ENCODE data around the gene SLC16A9. TPM values are rescaled to one million over a fixed set of nuclear protein-coding genes. Genes with fewer than 3 reads are reported as not detected.
"Not testable (repeated sequence)": the region's sequence is repeated elsewhere in the genome, so short reads cannot be mapped to it uniquely, and the experiment has no call there.

Gene SLC16A9
- under 1 TPM; 0.08 to 0.12 TPM for total RNA-seq

DNA sequence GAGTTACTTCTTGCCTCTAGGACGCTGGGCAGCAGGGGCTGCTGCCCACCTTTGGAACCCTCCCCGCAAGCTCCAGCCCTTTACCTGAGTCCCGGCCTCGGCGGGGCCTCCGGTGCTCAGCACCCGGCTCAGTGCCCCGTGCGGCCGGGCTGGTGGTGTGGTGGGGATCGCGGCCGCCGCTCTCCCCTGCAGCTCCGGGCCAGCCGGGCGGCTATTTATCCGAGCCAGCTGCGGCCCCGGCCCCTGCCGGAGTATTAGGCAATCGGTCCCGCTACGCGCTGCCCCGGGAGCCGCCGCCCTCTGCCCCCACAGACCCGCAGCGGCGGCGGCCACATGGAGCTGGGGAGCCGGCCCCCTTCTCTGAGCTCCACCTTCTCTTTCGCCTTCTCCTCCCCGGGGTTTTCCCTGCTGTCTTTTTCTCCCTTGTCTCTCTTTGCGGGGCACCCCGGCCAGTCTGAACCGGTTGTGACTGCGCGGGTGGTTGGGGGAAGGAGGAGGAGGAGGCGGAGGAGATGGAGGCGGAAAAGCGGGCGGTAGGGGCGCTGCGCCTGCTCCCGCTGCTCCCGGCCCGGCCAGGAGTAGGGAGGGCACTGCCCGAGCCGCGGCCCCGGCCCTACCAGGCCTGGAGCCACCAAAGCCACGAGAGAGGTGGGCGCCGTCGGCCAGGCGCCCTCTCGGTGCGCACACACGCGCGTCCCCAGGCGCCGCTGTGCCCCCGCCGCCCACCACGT, at the start of gene SLC16A9:
TSS of gene SLC16A9 (minus strand) at position 456 of the 731 bp plus-strand sequence. CDS start 25,559 bp downstream, outside the sequence.
- Mint-ChIP-seq H3K4me1 (peaks cover 3% of the 10 kb centered on the region), H3K4me3 (peak within 1 kb of the TSS; percentile 65), H3K27ac (no peak within 1 kb of the TSS), H3K9me3 (no peaks in the 10 kb centered on the region), H3K36me3 (ENCODE audit: low read depth) (no peaks in the 10 kb centered on the region), H3K27me3 (peaks cover 64% of the 10 kb centered on the region)
- ChIA-PET CTCF (interaction anchor here (0.6 to 1.5 kb wide), 2 partner anchors 40 to 83 kb away, joined by 3 to 4 read pairs; no protein-coding TSS in a partner anchor), POLR2A (no interaction called here)
- DNase-seq: peak; percentile 55

DNA sequence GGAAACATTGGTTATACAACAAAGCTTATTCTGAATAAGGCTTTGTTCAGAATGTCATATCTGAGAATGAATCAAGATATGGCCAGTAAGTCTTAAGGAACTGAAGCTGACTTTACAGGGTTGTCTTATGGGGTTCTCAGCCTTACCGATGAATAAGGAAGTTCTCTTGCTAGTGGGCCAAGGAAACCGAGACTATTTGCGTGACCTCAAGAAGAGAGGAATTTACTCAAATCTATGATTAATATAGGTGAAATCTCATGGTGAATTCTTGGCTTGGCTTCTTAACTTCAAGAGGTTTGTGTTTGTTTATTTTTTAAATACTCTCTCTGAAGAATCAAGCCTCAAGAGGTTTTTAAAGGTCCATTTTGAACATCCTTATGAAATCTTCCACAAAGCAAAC, 48.3 kb upstream of the SLC16A9 start:
- no peak for DNase-seq
- Mint-ChIP-seq H3K27ac (no peak overlapping the region), H3K9me3 (no peaks in the 10 kb centered on the region), H3K4me1 (no peaks in the 10 kb centered on the region), H3K36me3 (ENCODE audit: low read depth) (no peaks in the 10 kb centered on the region), H3K27me3 (peaks cover 11% of the 10 kb centered on the region), H3K4me3 (no peak overlapping the region)
- POLR2A ChIA-PET: interaction anchor here (0.6 kb wide), 1 partner anchor 9 kb away, joined by 3 read pairs; no protein-coding TSS in a partner anchor
- CTCF ChIA-PET: no interaction called here

GRCh38 chr10:59754951-59755350, 45.3 kb upstream of the SLC16A9 start:
- Mint-ChIP-seq H3K4me3 (no peak overlapping the region), H3K4me1 (no peaks in the 10 kb centered on the region), H3K27me3 (peaks cover 16% of the 10 kb centered on the region), H3K36me3 (ENCODE audit: low read depth) (no peaks in the 10 kb centered on the region), H3K27ac (no peak overlapping the region), H3K9me3 (no peaks in the 10 kb centered on the region)
- CTCF ChIA-PET: no interaction called here
- POLR2A ChIA-PET: no interaction called here
- no peak for DNase-seq

DNA sequence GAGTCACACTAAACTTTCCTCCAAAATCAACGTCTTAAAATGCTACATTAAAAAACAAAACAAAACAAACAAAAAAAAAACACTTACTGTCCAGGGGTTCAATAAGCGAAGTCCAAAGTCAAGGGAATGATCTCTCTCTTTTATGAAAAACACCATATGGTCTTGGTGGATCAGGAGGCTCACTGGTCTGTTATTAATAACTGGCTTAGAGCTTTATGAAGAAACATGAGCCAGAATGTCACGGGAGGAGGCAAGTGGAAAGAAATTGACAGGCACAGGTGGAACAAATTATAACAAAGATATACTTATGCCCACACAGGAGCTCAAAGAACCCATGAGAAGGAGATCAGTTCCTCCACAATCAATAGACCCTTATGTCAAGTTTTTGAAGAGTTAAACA, 43.6 kb upstream of the SLC16A9 start, which contains the start of gene MRLN:
TSS of gene MRLN (minus strand) at position 189 of the 400 bp plus-strand sequence.
- H3K4me1 Mint-ChIP-seq: no peaks in the 10 kb centered on the region
- ChIA-PET CTCF (interaction anchor here (0.6 to 0.7 kb wide), 2 partner anchors 39 to 115 kb away, joined by 3 read pairs; no protein-coding TSS in a partner anchor), POLR2A (interaction anchor here (0.6 kb wide), 1 partner anchor 16 kb away, joined by 3 read pairs; no protein-coding TSS in a partner anchor)

DNA sequence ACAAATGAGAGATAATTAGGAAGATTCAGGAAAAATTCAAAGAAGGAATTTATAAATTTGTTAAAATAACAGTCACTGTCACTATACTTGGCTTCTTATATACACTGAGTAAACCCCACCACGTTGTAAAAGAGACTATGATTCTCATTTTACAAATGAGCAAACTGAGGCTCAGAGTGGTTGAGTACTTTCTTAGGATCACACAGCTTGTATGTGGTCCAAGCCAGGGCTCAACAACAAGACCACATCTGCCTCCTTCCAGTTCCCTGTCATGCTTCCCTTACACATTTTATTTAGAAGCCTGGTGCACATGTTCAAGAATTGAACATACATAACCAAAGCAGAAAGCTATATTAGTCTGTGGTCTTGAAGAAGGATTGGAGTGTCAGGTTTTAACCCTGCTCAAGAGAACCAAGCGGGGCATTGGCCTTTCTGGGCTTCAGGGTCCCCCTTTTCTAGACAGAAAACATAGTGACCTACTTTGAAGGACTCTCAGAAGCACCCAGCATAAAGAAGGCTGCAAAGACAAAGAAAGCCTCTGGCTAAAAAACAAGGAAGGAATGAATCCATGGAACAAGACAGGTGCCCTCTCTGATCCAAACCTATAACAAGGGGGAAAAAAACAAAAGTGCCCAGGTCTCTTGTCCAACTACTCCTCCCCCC, 42.8 kb upstream of the SLC16A9 start:
- H3K27me3 Mint-ChIP-seq: peaks cover 11% of the 10 kb centered on the region
- DNase-seq: no peak
- no peak overlapping the region for H3K4me3 Mint-ChIP-seq
- no peaks in the 10 kb centered on the region for H3K9me3 Mint-ChIP-seq
- H3K36me3 Mint-ChIP-seq (ENCODE audit: low read depth): no peaks in the 10 kb centered on the region
- POLR2A ChIA-PET: no interaction called here
- no peaks in the 10 kb centered on the region for H3K4me1 Mint-ChIP-seq
- CTCF ChIA-PET: no interaction called here
- H3K27ac Mint-ChIP-seq: no peak overlapping the region

More for the DNA sequence above, 43.6 kb upstream of the SLC16A9 start, which contains the start of gene MRLN:
- H3K9me3 Mint-ChIP-seq: no peaks in the 10 kb centered on the region
- no peak for DNase-seq
- no peak within 1 kb of the TSS for H3K27ac Mint-ChIP-seq
- no peaks in the 10 kb centered on the region for H3K36me3 Mint-ChIP-seq (ENCODE audit: low read depth)
- peaks cover 11% of the 10 kb centered on the region for H3K27me3 Mint-ChIP-seq
- H3K4me3 Mint-ChIP-seq: no peak within 1 kb of the TSS

DNA sequence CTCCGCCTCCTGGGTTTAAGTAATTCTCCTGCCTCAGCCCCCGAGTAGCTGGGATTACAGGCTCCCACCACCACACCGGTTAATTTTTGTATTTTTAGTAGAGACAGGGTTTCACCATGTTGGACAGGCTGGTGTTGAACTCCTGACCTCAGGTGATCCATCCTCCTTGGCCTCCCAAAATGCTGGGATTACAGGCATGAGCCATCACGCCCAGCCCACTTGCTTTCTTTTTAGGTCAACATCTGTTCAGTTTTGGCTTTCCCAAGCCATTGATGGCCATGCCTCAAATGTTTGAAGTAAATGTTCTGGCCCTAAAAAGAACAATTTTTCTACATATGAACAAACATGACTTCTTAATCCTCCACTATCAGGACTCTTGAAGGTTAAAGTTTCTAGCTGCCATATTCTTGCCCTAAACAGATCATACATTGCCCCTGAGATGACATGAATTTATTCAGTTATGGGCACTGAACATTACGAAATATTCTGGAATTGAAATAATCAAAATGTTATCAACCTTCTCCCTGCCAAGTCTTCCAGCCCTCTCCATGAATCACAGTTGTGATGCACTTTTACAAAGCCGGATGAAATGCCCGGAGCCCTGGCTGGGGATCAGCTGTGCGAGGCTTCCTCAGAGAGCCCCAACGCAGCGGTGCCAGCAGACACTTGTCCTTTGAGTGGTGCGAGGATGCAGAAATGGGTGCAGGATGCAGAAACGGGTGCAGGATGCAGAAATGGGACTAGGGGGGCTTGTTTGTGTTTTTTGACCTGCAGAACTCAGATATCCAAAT, 40.7 kb upstream of the SLC16A9 start:
- H3K9me3 Mint-ChIP-seq: no peaks in the 10 kb centered on the region
- ChIA-PET POLR2A (no interaction called here), CTCF (no interaction called here)
- H3K27ac Mint-ChIP-seq: no peak overlapping the region
- no peaks in the 10 kb centered on the region for H3K36me3 Mint-ChIP-seq (ENCODE audit: low read depth)
- no peak for DNase-seq
- H3K4me1 Mint-ChIP-seq: no peaks in the 10 kb centered on the region
- no peak overlapping the region for H3K4me3 Mint-ChIP-seq
- H3K27me3 Mint-ChIP-seq: peaks cover 8% of the 10 kb centered on the region

DNA sequence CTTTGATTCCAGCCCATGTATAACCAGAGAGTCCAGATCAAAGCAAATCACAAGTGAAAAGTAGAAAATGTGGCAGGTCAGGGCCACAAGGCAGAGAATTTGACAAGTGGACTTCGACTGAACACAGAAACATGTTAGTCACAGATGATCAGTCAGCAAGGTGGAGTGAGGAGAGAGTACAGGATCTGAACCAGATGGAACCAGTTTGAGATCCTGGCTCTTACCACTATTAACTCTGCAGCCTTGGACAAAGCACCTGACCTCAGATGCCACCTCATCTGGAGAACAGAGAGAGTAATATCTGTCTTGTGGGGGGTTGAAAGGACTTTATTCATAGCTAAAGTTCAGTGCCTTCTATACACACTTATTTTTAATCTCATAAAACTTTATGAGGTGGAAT, 39.2 kb upstream of the SLC16A9 start:
- peaks cover 8% of the 10 kb centered on the region for H3K27me3 Mint-ChIP-seq
- ChIA-PET CTCF (no interaction called here), POLR2A (no interaction called here)
- no peaks in the 10 kb centered on the region for H3K4me1 Mint-ChIP-seq
- H3K4me3 Mint-ChIP-seq: no peak overlapping the region
- no peaks in the 10 kb centered on the region for H3K36me3 Mint-ChIP-seq (ENCODE audit: low read depth)
- no peak for DNase-seq
- H3K27ac Mint-ChIP-seq: no peak overlapping the region
- H3K9me3 Mint-ChIP-seq: no peaks in the 10 kb centered on the region

GRCh38 chr10:59745163-59745650, 35.6 kb upstream of the SLC16A9 start:
- no peak for DNase-seq
- Mint-ChIP-seq H3K9me3 (no peaks in the 10 kb centered on the region), H3K4me1 (no peaks in the 10 kb centered on the region), H3K4me3 (no peak overlapping the region), H3K36me3 (ENCODE audit: low read depth) (no peaks in the 10 kb centered on the region), H3K27me3 (no peaks in the 10 kb centered on the region), H3K27ac (no peak overlapping the region)
- CTCF ChIA-PET: no interaction called here
- POLR2A ChIA-PET: no interaction called here

- H3K4me1 Mint-ChIP-seq; H3K9me3 Mint-ChIP-seq; H3K27me3 Mint-ChIP-seq; H3K36me3 Mint-ChIP-seq (ENCODE audit: low read depth); H3K27ac Mint-ChIP-seq; CTCF ChIA-PET; H3K4me3 Mint-ChIP-seq; DNase-seq; POLR2A ChIA-PET: not testable (repeated sequence)
Observed at GRCh38 chr10:59744762-59745161, 35.1 kb upstream of the SLC16A9 start.

DNA sequence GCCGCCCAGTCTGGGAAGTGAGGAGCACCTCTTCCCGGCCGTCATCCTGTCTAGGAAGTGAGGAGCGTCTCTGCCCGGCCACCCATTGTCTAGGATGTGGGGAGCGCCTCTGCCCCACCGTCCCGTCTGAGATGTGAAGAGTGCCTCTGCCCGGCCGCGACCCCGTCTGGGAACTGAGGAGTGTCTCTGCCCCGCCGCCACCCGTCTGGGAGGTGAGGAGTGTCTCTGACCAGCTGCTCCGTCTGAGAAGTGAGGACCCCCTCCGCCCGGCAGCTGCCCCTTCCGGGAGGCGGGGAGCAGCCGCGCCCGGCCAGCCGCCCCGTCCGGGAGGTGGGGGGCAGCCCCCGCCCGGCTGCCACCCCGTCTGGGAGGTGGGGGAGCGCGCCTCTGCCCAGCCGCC, 34.5 kb upstream of the SLC16A9 start:
- H3K27ac Mint-ChIP-seq; H3K9me3 Mint-ChIP-seq; H3K36me3 Mint-ChIP-seq (ENCODE audit: low read depth); CTCF ChIA-PET; H3K4me1 Mint-ChIP-seq; H3K27me3 Mint-ChIP-seq; H3K4me3 Mint-ChIP-seq; POLR2A ChIA-PET; DNase-seq: not testable (repeated sequence)

- ChIA-PET CTCF (no interaction called here), POLR2A (no interaction called here)
- DNase-seq: no peak
- Mint-ChIP-seq H3K9me3 (no peaks in the 10 kb centered on the region), H3K4me1 (no peaks in the 10 kb centered on the region), H3K4me3 (no peak overlapping the region), H3K27ac (no peak overlapping the region), H3K27me3 (peaks cover 11% of the 10 kb centered on the region), H3K36me3 (ENCODE audit: low read depth) (no peaks in the 10 kb centered on the region)
Observed at GRCh38 chr10:59741583-59741982, 31.9 kb upstream of the SLC16A9 start.

GRCh38 chr10:59741048-59741447, 31.4 kb upstream of the SLC16A9 start:
- no peak overlapping the region for H3K27ac Mint-ChIP-seq
- POLR2A ChIA-PET: no interaction called here
- no peak overlapping the region for H3K4me3 Mint-ChIP-seq
- H3K9me3 Mint-ChIP-seq: no peaks in the 10 kb centered on the region
- peaks cover 11% of the 10 kb centered on the region for H3K27me3 Mint-ChIP-seq
- H3K4me1 Mint-ChIP-seq: no peaks in the 10 kb centered on the region
- CTCF ChIA-PET: no interaction called here
- no peaks in the 10 kb centered on the region for H3K36me3 Mint-ChIP-seq (ENCODE audit: low read depth)
- no peak for DNase-seq

DNA sequence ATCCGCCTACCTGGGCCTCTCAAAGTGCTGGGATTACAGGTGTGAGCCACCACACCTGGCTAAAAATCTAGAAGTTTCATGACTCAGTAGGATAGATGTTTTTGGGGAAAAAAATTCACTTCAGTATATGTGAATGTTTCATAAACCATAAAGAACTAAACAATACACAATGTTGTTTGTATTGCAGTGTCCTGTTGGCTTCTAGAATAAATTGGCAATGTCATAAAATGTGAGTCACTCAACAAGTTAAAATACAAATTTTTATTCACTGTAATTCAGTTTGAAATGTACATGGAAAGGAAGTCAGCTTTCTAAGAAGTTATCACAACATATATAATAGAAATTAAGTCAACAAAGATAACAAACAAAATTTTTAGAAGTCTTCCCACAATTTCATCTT, 27.1 kb upstream of the SLC16A9 start:
- Mint-ChIP-seq H3K27me3 (peaks cover 13% of the 10 kb centered on the region), H3K27ac (no peak overlapping the region), H3K9me3 (no peaks in the 10 kb centered on the region), H3K4me3 (no peak overlapping the region), H3K4me1 (no peaks in the 10 kb centered on the region), H3K36me3 (ENCODE audit: low read depth) (no peaks in the 10 kb centered on the region)
- CTCF ChIA-PET: no interaction called here
- POLR2A ChIA-PET: no interaction called here
- DNase-seq: no peak

All from activated CD4-positive, alpha-beta T cell treated with anti-CD3 and anti-CD28 coated beads, Interleukin-2, amount 10 ng/mL, durations not matched to agents 7 days and 5 days (primary cell).